HG03457 (cell line): ENCODE data around the gene POLDIP2.
"Not testable (repeated sequence)": the region's sequence is repeated elsewhere in the genome, so short reads cannot be mapped to it uniquely, and the experiment has no call there.

Experiments
- ATAC-seq: cut with Tn5 transposase; IDR thresholded peaks from one replicate; pipeline ENCODE4 v1.9.1; 2021; ENCODE audit warnings: moderate number of reproducible peaks; ENCODE audit not compliant: unreplicated experiment

POLDIP2 gene

DNA sequence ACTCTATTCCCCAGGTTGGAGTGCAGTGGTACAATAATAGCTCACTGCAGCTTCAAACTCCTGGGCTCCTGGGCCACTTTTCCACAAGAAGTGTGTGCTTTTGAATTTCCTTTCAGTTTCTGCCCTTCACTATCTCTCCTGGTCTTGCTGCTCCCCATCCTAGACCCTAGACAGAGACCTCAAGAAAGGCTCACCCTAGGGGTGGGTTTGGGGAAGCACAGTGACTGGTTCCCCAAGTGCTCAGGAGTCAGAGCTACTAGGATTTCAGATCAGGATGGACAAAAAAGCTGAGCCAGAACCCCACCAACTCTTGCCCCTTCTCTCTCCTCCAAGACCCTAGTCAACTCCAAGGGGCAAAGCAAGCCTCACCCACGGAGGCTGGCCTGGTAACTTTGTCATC is 9.3 kb upstream of the POLDIP2 start:
- no peak for ATAC-seq

DNA sequence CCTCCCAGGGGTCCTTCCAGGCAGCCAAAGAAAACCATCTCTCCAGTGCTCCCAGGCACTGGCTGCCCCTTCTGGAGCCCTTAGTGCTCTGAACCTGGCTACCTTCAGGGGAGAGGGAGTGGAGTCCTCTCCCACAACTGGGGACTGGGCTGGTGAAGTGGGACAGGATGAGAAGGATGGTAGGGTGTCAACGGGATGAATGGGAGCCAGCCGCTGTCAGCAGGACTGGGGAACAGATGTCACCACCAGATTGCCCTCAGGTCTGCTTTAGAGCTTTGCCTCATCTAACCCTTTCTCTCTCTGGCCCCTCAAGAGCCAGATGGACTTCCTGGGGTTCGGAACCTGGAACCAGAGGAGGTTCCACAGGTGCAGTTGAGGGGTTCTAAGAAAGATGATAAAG is 8.2 kb upstream of the POLDIP2 start:
- no peak for ATAC-seq

DNA sequence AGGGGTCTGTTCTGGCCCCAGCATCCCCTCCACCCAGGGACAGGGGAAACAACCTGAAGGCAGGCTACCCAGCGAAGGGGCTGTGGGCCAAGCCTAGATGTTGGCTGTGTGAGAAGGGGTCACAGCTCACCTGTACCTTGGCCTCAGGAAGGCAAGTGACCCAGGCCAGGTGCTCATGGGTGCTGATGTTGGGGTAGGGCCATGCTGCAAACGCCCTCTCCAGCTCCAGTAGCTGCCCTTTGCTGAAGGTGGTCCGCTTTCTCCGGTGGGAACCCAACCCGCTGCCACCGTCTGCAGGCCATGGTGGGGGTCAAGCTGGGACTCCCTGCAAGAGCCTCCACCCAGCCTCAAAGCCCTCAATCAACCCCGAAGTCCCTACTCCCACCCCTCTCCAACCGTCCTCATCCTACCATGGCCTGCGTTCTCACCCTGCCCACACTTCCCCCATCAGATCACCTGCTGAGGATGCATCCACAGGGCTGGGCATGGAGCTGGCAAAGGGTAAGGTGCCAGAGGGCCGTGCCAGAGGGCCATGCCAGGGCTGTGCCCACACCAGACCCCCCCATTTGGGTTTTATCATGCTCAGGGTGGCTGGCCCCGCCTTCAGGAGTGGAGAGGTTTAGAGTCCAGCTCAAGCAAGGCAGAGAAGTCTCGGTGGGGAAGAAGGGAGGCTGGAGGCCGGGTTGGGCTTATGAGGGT is 7.5 kb upstream of the POLDIP2 start, which contains the start of gene SEBOX:
Gene SEBOX (minus strand): TSS at position 535 of the 699 bp plus-strand sequence. CDS start 48 bp downstream, at position 487.
- ATAC-seq = no peak

DNA sequence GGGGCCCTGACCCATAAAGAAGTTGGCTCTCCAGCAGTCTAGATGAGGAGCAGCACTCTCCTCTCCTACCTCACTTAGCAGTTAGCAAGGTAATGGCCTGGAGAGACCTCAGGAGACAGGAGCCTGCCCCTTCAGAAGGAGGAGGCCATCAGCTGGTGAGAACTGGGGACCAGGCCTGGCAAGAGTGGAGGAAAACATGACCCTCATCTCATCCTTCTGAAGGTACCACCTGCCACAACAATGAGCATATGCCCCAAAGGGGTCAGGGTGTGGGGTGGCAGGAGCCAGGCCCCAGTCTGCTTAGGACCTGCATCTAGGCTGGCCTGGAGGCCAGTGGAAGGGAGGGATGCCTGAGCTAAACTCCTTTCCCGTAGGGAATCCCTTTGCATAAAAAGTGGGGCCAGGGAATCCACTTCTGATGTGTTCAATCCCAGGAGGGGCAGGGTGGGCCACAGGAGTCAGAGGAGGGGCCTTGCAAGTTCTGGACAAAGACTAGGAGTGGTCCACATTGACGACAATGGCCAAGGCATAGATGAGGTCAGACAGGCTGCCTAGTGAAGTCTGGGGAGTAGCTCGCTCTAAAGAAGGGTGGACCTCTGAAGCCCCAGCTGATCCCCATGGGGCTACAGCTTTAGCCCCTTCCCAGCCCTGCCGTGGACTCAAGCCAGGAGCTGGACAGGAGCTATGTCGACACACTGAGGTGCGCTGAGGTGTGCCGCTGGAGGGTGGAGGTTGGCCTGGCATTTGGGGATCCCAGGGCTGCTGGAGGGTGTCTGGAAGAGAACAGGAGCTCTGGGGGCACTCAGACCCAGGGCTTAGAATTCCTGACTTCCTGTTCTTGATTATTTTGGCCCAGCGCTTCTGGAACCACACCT is 6.7 kb upstream of the POLDIP2 start:
- no peak for ATAC-seq

DNA sequence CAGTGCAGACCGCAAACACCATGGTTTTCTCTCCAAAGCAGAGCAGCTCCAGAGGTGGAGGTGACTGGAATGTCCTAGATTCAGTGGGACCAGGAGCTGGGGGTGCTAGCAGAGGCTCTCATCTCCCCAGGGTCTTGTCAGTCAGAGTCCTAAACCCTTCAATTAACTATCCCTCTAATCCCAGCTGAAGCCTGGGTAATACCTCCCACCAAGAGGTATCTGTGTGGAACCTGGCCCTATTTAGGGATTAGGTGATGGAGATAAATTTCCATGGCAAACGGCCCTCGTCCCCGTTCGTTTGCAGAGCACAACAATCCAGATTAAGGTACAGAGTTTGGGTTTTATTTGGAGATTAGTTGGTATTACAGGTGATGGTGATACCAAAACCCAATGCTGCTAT is 5.9 kb upstream of the POLDIP2 start:
- ATAC-seq = no peak

DNA sequence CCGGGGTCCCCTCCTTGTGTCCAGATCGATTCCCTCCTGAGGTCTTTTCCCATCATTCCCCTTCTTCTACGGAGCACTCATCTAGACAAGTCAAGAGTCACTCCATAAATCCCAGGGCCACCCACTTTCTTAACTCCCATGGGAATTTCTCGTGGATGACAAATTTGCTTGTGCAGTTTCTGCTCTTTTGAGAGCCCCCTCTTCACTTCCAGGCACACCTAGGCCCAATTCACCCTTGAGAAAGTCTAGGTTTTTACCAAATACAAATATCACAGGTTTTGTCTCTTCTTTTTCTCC is 522 bp upstream of the POLDIP2 start:
- ATAC-seq = no peak

DNA sequence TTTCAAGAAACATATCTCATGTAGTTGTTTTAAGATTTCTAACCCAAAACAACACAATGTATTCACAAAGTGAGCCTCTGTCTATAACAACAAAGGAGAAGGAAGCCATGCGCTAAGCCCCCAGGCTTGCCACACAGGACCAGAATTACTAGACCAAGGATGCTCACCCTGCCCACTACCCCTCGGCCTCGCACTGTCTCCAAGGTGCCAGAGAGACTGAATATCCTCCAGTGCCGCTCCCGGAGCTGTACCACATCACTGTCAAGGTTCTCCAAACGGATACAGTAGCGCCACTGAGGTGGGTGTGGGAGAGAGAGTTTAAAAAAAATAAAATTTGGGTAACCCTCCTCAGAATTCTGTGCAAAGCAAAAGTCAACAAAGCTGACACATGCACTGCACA is 7.1 kb downstream of the POLDIP2 start:
- no peak for ATAC-seq

DNA sequence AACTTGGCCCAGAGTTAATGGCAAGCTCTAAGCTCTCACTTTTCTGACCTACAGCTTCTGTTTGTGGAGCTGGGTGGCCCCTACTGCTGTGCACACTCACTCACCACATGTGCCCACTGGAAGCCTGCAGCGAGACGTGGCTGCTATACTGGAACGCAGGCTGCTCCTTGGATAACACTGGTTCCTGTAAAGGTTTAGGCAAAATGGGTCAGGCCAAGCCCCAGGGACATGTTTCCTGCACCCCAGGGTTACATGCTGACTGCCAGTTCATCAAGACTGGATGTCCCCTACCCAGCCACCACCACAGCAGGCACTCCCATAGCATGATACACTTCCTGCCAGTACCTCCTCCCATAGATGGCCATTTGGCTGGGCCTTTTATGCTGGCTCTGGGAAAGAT is 8.3 kb downstream of the POLDIP2 start:
- no peak for ATAC-seq

DNA sequence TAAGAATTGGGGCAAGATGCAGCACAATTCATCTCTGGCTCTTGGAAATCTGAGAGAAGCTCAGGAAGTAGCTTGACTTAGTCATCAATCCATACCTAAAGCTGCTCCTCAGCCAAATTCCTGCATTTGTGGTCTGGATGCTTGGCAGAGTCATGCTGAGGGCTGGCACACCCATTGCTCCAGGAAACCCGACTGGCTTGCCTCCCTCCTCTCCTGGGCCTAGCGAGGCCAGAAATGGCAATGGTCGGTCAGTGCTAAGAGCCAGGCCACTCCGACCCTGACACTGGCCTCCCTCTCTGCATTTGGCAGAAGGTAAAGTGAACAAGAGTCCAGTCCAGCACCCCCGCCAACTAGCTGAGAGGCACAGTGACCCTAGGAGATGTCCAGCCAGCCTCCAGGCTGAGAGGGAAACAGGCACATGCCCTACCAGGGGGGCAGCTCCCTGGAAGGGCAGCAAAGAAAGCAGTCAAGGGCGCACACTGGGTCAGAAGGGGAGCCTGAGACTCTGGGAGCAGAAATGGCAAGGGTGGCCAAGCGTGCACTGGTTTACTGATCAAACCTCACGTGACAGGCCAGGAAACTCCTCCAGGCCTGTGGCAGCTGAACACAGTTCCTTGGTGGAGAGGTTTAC is 10.0 kb downstream of the POLDIP2 start:
- no peak for ATAC-seq

DNA sequence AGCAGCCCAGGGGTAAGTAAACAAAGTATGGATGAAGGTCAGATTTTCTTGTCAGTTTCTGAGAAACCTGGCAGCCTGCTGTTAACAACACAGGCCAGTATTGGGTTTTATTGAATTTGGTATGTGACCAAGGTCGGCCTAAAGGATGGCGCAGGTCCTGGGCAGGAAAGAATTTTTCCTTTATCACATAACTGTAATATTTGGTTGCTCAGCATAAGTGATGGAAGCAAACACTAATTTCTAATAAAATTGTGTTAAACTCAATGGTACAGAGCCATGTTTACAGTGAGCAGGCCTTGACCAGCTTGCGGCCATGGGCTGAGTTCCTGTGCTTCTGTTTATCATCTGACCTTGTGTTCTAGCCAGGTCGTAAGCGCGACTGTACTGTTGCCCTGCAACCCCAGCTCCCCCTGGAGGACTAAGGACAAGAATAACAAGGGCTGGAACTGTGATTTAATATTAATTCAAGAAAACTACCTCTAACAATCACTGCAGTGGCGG is 10.5 kb downstream of the POLDIP2 start:
- ATAC-seq = no peak

DNA sequence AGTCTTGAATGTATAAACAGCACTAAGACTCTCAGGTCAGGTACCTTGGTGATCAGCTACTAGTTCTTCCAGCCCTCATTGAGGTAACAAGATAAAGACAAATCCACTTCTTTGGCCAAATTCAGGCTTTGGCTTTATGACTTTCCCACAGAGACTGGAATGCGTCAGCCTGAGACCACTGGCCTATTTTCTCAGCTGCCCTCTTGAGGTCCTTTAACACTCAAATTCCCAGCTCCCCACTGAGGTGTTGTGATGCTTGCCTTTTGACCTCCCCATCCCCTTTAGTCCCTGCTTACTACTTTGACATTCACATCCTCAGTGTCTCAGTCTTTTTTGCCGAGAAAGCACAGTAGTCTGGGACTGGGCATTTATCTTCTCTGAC is 11.1 kb downstream of the POLDIP2 start:
- ATAC-seq = no peak

DNA sequence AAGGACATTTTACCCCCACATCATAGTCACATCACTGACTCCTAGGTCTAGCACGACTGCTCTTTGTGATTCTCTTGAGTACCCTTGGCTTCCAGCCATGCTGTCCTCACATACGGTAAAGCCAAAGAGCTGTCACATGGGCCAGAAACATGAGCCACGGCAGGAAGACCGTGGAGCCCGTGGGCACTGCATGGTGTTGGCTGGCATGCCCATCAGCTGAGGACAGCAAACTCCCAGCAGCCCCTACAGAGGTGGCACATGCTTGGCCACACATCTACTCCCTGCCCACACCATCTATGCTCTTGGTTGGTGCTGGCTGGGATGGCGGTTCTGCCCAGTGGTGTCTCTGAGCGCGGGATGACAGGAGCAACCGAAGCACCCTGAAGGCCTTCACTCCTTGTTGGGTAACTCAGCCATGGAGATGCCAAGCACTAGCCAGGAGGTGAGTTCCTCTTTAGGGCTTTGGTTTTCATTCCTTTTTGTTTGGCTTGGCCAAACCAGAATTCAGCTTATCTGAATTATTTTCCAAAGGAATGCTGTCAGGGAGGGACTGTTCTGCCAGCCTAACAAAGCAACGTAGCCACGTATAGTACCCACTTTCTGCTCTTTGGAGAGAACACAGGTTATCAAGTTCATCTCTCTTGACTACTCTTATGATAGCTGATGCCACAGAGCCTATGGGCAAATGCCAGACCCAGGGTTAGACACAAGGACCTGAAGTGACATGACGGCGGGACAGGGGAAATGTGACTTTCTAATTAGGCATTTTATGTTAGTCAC is 11.7 kb downstream of the POLDIP2 start:
- ATAC-seq = no peak

DNA sequence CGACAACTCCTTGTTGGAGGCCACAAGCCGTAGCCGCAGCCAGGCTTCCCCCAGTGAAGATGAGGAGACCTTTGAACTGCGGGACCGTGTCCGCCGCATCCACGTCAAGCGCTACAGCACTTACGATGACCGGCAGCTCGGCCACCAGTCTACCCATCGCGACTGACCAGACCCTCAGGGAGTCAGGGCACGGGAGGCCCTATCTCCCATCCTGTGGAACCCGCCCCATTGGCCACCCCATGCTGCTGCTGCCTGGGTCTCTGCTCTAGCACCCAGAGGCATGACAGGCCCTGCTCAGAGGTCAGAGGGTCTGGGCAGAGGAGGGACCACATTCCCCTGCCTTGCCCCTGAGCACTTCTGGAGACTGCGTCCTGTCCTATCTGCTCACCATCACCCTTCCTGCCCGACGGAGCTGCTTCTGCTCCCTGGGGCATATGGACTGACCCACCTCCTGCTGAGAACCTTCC is 12.9 kb downstream of the POLDIP2 start:
- ATAC-seq = no peak

DNA sequence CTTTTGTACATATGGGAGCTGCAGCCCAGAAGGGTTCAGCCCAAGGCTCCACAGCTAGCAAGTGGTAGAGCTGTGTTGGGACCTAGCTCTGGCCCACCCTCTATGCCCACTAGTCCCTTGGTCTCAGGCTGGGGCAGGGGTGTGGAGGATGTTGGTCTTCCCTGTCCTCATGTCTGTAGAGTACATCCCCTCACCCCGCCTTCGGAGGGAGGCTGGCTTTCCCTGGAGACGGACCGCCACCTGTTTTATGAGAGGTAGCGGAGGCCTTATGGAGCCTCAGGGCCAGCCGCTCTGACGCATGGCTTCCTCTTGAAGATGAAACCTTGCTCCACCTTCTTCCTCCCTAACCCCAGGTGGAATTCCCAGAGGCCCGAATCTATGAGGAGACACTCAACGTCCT is 13.3 kb downstream of the POLDIP2 start:
- ATAC-seq = no peak

DNA sequence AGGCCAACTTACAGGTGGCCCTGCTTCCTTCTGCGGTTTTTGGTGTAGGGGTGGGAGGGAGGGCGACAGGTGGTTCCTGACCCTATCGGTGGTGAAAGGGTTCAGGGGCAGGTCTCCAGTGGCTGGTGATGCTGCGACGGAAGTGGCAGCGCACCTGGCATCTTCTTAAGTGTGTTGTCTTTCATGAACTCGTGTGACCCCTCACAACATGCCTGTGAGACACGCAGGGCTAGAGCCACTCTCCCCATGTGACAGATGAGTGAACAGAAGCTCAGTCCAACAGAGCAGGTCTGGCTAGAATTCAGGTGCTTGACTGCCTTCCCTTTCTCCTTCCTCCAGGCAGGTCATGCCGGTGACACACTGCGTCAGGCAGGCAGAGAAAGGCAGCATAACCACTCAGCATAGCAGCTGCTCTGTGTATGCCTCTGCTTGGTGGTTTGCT is 13.8 kb downstream of the POLDIP2 start:
- no peak for ATAC-seq

DNA sequence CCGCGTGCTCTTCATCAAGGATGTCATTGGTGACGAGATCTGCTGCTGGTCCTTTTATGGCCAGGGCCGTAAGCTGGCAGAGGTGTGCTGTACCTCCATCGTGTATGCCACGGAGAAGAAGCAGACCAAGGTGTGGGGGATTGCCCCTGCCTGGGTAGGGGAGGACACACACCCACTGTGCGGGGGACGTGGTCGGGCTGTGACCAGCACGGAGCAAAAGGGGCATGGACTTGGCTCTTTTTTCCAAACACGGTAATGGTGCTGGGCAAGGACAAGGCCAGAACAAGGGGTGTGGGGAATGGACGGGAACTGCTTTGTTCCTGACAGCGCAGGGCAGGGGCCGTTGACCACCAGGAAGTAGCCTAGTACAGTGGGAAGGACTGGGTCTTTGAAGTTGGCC is 15.0 kb downstream of the POLDIP2 start:
- no peak for ATAC-seq

DNA sequence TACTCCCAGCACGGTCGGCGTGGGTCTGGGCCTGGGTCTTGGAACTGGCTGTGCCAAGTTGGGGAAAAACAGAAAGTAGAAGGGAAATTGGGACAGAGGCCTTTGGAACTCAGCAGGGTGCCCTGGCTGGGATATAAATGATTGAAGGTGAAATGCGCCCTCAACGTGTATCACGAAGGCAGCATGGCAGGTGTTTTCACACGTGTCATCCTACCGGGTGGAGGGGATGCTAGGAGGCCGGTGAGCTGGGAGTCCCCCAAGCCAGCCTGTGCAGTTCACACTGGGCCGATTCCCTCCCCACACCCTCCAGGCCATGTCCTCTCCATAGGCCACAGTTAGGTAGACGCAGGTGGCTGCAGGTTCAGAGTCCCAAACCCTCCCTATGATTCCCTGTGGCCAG is 15.8 kb downstream of the POLDIP2 start:
- no peak for ATAC-seq

DNA sequence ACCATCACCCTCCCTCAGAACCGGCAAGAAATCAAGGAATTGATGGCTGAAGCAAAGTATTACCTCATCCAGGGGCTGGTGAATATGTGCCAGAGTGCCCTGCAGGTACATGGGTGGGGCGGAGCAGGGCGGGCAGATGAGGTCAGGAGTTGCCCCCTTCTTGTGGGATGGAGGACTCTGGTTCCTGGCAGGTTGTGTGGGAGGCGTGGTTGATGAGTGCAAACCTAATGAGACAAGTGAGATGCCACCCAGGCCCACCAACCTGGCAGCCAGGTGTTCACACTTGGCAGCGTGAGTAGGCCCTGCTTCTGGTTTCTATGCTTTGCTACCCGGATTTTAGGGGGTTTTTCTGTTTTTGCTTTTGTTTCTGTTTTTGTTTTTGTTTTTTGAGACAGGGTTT is 17.0 kb downstream of the POLDIP2 start:
- no peak for ATAC-seq

DNA sequence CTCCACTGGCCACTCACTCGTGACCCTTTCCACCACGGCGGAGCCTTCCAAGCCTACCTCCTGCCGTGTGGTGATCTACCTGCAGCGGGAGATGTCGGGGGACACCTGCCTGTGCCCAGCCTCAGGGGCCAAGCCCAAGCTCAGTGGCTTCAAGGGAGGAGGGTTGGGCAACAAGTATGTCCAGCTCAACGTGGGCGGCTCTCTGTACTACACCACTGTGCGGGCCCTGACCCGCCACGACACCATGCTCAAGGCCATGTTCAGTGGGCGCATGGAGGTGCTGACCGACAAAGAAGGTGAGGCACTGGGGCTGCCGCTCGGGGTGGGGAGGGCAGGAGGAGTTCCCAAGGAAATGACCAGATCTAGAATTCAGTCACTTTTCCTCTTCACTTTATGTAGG is 17.9 kb downstream of the POLDIP2 start:
- ATAC-seq = no peak

DNA sequence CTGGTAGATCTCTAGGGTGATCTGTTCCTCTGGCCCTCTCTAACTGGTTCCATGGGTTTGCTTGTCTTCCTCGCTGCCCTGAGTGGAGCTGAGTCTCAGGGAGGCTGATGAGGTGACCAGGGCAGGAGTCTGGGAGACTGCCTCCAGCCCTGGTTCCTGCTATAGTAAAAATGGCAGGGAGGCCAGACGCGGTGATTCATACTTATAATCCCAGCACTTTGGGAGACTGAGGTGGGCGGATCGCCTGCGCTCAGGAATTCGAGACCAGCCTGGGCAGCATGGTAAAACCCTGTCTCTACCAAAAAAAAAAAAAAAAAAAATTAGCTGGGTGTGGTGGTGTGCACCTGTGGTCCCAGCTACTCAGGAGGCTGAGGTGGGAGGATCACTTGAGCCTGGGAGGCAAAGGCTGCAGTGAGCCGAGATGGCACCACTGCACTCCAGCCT is 18.5 kb downstream of the POLDIP2 start:
- not testable (repeated sequence) for ATAC-seq
